Activated T-helper 9 cell treated with anti-CD3 and anti-CD28 coated beads, Interleukin-2, amount 50 U/mL, for 16 hours (primary cell): ENCODE data around the gene NPW.
"Not testable (repeated sequence)": the region's sequence is repeated elsewhere in the genome, so short reads cannot be mapped to it uniquely, and the experiment has no call there.

Source experiments
- DNase-seq: peaks from one replicate; pipeline ENCODE4 v3.0.0-alpha.2; 2020; ENCODE audit warnings: low read depth

The NPW gene

GRCh38 chr16:2023092-2024031, 3.8 kb downstream of the NPW start:
- peak; percentile 94 for DNase-seq

GRCh38 chr16:2024032-2024420, 4.4 kb downstream of the NPW start:
- DNase-seq, result no peak

DNA sequence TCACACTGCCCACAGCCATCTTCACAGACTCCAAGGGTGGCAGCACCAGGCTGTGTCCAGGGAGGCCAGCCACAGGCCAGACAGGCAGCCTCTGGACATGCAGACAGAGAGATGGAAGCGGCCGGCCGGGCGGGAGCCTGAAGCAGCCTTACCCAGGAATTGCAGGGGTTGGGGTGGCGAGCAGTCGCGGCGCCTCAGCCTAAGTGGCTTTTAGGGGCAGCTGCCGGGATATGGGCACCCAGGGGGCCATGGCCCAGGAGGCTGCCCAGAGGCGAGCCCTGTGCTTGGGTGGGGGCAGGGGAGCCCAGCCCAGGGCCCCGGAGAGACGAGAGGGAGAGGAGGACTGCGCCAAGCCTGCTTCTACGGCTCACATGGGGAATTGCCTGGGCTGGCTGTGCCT, 5.7 kb downstream of the NPW start:
- no peak for DNase-seq

DNA sequence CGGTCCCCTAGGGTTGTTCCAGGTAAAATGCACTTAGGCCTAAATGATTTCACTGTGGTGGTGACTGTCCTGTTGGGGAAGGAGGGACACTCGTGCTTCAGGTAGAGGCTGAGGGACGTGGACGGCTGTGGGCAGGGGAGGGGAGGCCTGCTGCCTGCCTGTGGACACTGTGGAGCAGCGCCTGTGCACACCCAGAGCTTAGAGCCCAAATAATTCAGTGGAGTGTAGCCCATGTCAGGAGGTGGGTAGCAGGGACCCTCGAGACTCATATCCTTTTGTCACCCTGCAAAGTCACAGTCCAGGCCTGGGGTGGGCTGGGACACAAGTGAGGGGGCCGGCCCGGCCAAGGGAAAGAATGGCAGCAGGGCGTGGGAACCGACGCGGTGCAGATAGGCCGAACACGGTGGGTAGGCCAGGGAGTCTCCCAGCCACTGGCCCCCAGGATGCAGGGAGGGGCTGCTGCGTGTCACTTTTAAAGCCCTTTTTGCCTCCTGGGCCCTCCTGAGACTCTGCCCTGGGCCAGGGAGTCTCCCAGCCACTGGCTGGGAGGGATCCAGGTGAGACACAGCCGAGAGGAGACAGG, 6.4 kb downstream of the NPW start:
- DNase-seq, result no peak

DNA sequence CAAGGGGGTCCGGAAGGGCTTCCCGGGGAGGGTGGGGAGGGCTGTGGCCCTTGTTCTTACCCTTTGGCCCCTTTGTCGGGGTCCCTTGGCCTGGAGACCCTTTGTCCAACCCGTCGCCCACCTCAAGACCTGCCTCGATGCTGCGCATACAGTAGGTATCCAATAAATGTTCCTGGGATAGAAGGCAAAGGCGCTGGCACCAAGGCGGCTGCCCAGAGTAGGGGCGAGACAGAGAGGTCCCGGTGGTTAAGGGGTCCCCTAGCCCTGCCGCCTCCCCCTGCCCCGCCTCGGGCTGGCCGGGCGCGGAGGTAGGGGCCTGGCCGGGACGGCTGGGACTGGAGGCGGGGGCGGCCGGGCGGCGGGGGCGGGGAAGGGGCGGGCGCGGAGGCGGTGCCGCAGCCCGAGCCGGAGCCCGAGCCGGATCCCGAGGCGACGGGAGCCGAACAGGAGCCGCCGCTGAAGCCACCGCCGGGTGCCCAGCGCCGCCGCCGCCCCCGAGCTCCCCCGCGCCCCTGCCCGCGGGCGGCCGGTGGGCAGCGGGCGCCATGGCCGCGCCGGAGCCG, 7.0 kb downstream of the NPW start, which contains the start of gene NHERF2:
Gene NHERF2 (plus strand): TSS at position 442 of the 563 bp plus-strand sequence. CDS start 104 bp downstream, at position 546.
- DNase-seq, result no peak

- no peak for DNase-seq
These were observed 7.7 kb downstream of the NPW start for GRCh38 chr16:2027024-2028010.

GRCh38 chr16:2028146-2028545, 8.6 kb downstream of the NPW start:
- DNase-seq, result no peak

GRCh38 chr16:2028620-2029220, 9.1 kb downstream of the NPW start:
- DNase-seq, result no peak

DNA sequence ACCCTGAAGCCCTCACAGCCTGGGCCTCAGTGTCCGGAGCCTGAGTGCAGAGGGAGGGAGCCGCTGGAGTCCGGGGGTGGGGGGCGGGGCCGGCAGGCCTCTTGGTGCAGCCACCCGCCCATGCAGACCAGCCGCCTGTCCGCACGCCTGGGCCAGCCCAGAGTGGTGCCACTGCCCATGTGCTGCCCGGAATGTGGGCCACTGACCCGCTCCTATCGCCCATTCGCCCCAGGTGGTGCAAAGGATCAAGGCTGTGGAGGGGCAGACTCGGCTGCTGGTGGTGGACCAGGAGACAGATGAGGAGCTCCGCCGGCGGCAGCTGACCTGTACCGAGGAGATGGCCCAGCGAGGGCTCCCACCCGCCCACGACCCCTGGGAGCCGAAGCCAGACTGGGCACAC, 9.8 kb downstream of the NPW start:
- DNase-seq, result no peak

- no peak for DNase-seq
These were observed 10.5 kb downstream of the NPW start for GRCh38 chr16:2030036-2030435.

DNA sequence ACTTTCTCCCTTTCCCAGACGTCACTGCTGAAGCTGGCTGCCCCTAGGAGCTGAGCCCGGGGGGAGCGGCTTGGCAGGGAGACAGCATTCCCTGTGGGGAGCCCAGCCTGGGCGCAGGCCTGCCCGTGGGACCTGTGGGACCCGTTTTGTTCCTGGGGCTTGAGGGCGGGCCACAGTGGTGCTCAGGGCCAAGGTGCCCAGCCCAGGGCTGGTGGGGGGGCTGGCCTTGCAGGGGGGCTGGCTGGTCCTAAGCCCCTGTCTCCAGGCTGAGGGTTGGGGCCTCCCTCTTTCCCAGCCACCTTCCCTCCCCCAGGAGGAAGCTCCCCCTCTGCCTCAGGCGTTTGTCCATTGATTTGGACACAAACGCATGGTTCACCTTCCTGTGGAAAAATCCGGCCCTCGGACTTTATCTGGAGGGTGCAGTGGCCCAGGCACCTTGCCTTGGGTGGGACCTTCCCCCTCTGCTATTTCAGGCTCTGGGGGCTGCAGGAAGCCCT, 11.5 kb downstream of the NPW start:
- DNase-seq, result no peak

DNA sequence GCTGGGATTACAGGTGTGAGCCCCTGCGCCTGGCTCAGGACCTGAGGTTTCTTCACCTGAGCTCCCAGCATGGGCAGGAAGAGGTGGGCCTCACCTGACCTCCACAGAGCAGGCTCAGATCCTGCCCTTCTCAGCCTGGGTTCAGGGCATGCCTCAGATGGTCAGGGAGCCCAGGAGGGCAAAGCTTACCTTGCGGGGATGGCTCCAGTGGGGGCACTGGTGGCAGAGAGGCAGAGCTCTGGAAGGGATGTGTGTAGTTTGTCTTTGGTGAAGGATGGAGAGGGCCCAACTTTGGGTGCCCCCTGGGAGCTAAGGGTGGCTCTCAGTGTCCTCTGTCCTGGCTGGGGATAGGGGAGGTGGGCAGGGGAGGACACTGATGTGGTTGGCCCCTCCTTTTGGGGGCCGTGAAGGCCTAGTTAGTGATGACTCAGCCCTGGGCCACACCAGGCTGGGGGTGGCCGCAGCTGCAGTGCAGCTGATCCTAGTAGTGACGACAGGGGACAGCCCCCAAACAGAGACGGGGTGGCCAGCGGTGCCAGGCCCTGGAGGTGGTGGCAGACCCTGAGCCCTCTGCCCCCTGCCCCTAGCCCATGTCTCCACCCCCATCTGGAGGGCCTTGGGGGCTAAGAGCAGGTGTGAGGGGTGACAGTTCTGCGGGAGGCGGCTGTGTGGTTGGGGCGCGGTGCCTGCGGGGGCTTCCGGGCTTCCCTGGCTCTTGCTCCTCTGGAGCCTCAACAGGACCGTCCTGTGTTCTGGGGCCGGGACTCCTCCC, 12.9 kb downstream of the NPW start:
- DNase-seq, result no peak

- DNase-seq, result no peak
These were observed 13.7 kb downstream of the NPW start for GRCh38 chr16:2033057-2033908.

DNA sequence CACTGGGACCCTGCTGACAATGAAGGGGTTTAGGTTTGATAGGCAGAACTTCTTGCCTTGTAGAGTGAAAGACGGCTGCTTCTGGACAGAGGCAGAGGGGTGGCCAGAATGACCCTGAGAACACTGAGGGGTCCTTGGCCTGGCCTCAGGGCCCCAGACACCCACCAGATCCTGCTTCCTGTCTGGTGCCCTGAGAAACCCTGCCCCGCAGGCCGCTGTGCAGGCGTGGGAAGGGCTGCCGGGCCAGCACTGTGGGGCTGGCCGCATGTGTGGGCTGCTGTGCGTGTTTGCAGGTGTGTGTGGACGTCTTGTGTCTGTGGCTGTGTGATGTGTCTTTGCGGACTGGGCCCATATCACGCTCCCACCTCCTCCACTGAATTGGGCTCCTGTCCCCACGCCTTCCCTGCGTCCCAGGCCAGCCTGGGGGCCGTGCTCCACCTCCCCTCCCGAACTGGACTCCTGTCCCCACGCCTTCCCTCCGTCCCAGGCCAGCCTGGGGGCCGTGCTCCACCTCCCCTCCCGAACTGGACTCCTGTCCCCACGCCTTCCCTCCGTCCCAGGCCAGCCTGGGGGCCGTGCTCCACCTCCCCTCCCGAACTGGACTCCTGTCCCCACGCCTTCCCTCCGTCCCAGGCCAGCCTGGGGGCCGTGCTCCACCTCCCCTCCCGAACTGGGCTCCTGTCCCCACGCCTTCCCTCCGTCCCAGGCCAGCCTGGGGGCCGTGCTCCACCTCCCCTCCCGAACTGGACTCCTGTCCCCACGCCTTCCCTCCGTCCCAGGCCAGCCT, 14.5 kb downstream of the NPW start:
- not testable (repeated sequence) for DNase-seq

DNA sequence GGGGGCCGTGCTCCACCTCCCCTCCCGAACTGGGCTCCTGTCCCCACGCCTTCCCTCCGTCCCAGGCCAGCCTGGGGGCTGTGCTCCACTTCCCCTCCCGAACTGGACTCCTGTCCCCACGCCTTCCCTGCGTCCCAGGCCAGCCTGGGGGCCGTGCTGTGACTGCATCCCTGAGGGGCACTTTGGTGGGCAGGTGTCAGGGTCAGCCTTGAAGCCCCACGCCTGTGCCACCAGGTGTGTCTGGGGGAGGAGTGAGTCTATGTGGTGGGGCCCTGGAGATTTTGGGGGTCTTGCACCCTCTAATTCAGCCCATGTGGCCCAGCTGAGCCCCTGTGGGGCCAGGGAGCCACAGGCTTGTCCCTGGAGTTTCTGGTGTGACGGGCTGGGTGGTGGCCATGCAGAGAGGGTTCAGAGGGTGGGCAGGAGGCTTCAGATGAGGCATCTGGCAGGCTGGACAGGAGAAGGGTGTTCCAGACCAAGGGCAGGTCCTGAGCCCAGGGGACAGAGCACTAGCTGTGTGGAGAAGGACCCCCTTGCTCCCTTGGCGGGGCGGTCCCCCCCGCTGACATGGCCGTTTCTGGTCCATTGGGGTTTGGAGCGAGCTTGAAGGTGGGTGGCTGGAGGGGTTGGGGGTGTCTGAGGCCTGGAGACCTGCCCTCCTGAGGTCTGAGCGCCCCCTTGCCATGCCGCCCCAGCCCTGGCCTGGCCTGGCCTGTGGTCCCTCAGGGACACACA, 15.3 kb downstream of the NPW start:
- no peak for DNase-seq

GRCh38 chr16:2035431-2036199, 16.0 kb downstream of the NPW start:
- no peak for DNase-seq
